ENCODE results near the gene MUC2.

- TF ChIP-seq ATF4 (CRISPR knock-in tag; IDR thresholded peaks at IDR 0.05), result no peak
- no peak for TF ChIP-seq POLR2A (conservative IDR thresholded peaks at IDR 0.05)
- TF ChIP-seq ESRRA (IDR thresholded peaks at IDR 0.05; ENCODE audit: borderline replicate concordance, low read depth), result no peak
- no peak for TF ChIP-seq SPI1 (IDR thresholded peaks at IDR 0.05; ENCODE audit: borderline replicate concordance, low read depth, low read length)
- TF ChIP-seq FOS (IDR thresholded peaks at IDR 0.05; ENCODE audit: extremely low read depth, insufficient read length), result no peak
- TF ChIP-seq ZNF212 (CRISPR knock-in tag; IDR thresholded peaks at IDR 0.05), result no peak
- no peak for TF ChIP-seq TEAD4 (IDR thresholded peaks at IDR 0.05; ENCODE audit: low read length)
- no peak for TF ChIP-seq TEAD4 (CRISPR knock-in tag; IDR thresholded peaks at IDR 0.05; ENCODE audit: borderline replicate concordance)
- no peak for TF ChIP-seq FOXP1 (CRISPR knock-in tag; IDR thresholded peaks at IDR 0.05)
- TF ChIP-seq ARID3A (IDR thresholded peaks at IDR 0.05; ENCODE audit: borderline replicate concordance, low read depth, low read length), result no peak
- TF ChIP-seq CTCF (IDR thresholded peaks at IDR 0.05 in 2 of 3, conservative IDR thresholded peaks at IDR 0.05 in 1 of 3; ENCODE audit: insufficient read depth in 2 of 3, low read depth in 1 of 3, low read length in 3 of 3), result no peak
- no peak for TF ChIP-seq HCFC1 (IDR thresholded peaks at IDR 0.05; ENCODE audit: low read depth, low read length)
- no peak for TF ChIP-seq ZC3H8 (IDR thresholded peaks at IDR 0.05)
- TF ChIP-seq ZNF584 (CRISPR knock-in tag; IDR thresholded peaks at IDR 0.05; ENCODE audit: low read depth), result no peak
Measured at GRCh38 chr11:1032310-1032891, 42.3 kb upstream of the MUC2 start.
